GM12878 (cell line): Measurements from ENCODE around the gene EVC. TPM values are rescaled to one million over a fixed set of nuclear protein-coding genes. Genes with fewer than 3 reads are reported as not detected.

Experiments used
- ATAC-seq: fragments of 200-7000 bp; cut with Tn5 transposase; 3 replicates; pipeline ENCODE4 v1.9.1; 2020; ENCODE audit warnings: mild to moderate bottlenecking, moderate library complexity
- BruUV-seq: library from RNA; stranded (reverse); fragments of 400-500 nt; replicated peaks from 2 replicates; lab custom pipeline; 2021; lab: Mats Ljungman, UMichigan
- CTCF ChIA-PET: fragments of 300-600 bp; sonication (Branson Sonifier 250); formaldehyde crosslinking; extraction: SDS; loops from one replicate; lab custom pipeline; 2021; ENCODE audit warnings: inconsistent platforms; lab: Yijun Ruan, JAX
- POLR2A ChIA-PET: fragments of 350-600 bp; formaldehyde crosslinking; extraction: SDS; loops from one replicate; lab custom pipeline; 2021; ENCODE audit warnings: inconsistent platforms; lab: Charles Lee
- RAD21 ChIA-PET: fragments of 300-600 bp; sonication (Branson Sonifier 250); formaldehyde crosslinking; loops from one replicate; lab custom pipeline; 2023; ENCODE audit warnings: antibody characterized with exemption; ENCODE audit not compliant: unreplicated experiment; lab: Charles Lee
- SMC1A ChIA-PET: fragments of 300-600 bp; sonication (Branson Sonifier 250); formaldehyde crosslinking; loops from one replicate; lab custom pipeline; 2023; ENCODE audit not compliant: unreplicated experiment, uncharacterized antibody; lab: Charles Lee
- DNase-seq: peaks from one replicate; pipeline ENCODE4 v3.0.0-alpha.2; 2011; ENCODE audit warnings: low read depth, low spot score
- FAIRE-seq: peaks from 3 replicates; lab custom pipeline; 2011; peaks lifted over from hg19 to GRCh38; lab: Jason Lieb, UNC
- H2AFZ ChIP-seq: 2 replicates; pipeline ENCODE4 v1.6.0; 2011; ENCODE audit warnings: low read depth, low read length, control low read depth; ENCODE audit not compliant: control insufficient read depth
- H3K27ac ChIP-seq: 2 replicates; pipeline ENCODE4 v1.5.1; 2011; ENCODE audit warnings: control low read depth; ENCODE audit not compliant: control insufficient read depth, insufficient read depth
- H3K27me3 ChIP-seq, 2 experiments: replicated peaks in 1 of 2; 2 replicates each; pipeline versions ENCODE4 v1.6.0 to v1.6.1; 2011; ENCODE audit warnings: low read length in 1 of 2; ENCODE audit not compliant: control insufficient read depth in 2 of 2, insufficient read depth in 2 of 2
- H3K36me3 ChIP-seq, 2 experiments: 2 replicates each; pipeline ENCODE4 v1.5.1; 2011; ENCODE audit warnings: low read length in 1 of 2; ENCODE audit not compliant: control insufficient read depth in 2 of 2, insufficient read depth in 2 of 2
- H3K4me1 ChIP-seq: 2 replicates; pipeline ENCODE4 v1.6.1; 2011; ENCODE audit warnings: mild to moderate bottlenecking, low read length, moderate library complexity, mixed read lengths; ENCODE audit not compliant: control insufficient read depth, insufficient read depth
- H3K4me2 ChIP-seq: 2 replicates; pipeline ENCODE4 v1.6.0; 2011; ENCODE audit warnings: control low read depth; ENCODE audit not compliant: control insufficient read depth, insufficient read depth
- H3K4me3 ChIP-seq: fragments of 200-600 bp; sonication (generic); 2 replicates; pipeline ENCODE4 v1.5.1; 2016
- H3K79me2 ChIP-seq: 2 replicates; pipeline ENCODE4 v1.6.0; 2011; ENCODE audit warnings: low read length; ENCODE audit not compliant: control insufficient read depth, insufficient read depth
- H3K9ac ChIP-seq: 2 replicates; pipeline ENCODE4 v1.8.0; 2011; ENCODE audit warnings: low read length, control low read depth, mixed read lengths; ENCODE audit not compliant: control insufficient read depth, insufficient read depth
- H3K9me3 ChIP-seq: replicated peaks from 3 replicates; pipeline ENCODE4 v1.5.1; 2011; ENCODE audit warnings: mild to moderate bottlenecking, low read length; ENCODE audit not compliant: control insufficient read depth, insufficient read depth
- H4K20me1 ChIP-seq: 2 replicates; pipeline ENCODE4 v1.6.0; 2011; ENCODE audit not compliant: control insufficient read depth, insufficient read depth
- EP300 ChIP-seq, 2 experiments: fragments of 150-350 bp in 1 of 2; IDR thresholded peaks; 2 replicates each; pipeline ENCODE4 v1.6.1; 2011 to 2012; ENCODE audit warnings: low read depth in 2 of 2, low read length in 2 of 2, borderline replicate concordance in 1 of 2, improper control_type of control experiment in 1 of 2, inconsistent platforms in 1 of 2; ENCODE audit not compliant: control insufficient read depth in 1 of 2
- PRDM15 ChIP-seq: fragments of 450-650 bp; formaldehyde crosslinking; IDR thresholded peaks from 2 replicates; pipeline ENCODE4 v1.4.0; 2020; ENCODE audit warnings: mild to moderate bottlenecking, moderate library complexity
- RAD51 ChIP-seq: fragments of 450-650 bp; IDR thresholded peaks from 2 replicates; pipeline ENCODE4 v1.6.1; 2016; ENCODE audit warnings: moderate library complexity, mild to moderate bottlenecking, inconsistent platforms
- ZBTB4 ChIP-seq: fragments of 450-650 bp; formaldehyde crosslinking; IDR thresholded peaks from 2 replicates; pipeline ENCODE4 v1.4.0; 2022; ENCODE audit warnings: mild to moderate bottlenecking, moderate library complexity
- WGBS: methylation state at CpG from one replicate; pipeline ENCODE4 v1.1.6; 2016; ENCODE audit warnings: low lambda C conversion rate; ENCODE audit not compliant: insufficient replicate concordance, insufficient coverage; ENCODE audit errors: missing lambda C conversion rate; 5-methylcytosine and 5-hydroxymethylcytosine counted together
- in situ Hi-C: fragments of 300-500 bp; cut with MboI; formaldehyde crosslinking; loops from 9 replicates; pipeline ENCODE4 v1.14.3; 2018; ENCODE audit warnings: mixed read lengths
- intact Hi-C: fragments of 100-400 bp; cut with micrococcal nuclease; formaldehyde crosslinking; loops from one replicate; pipeline ENCODE4 v1.14.2; 2022; ENCODE audit not compliant: unreplicated experiment
- polyA plus RNA-seq, 11 experiments: library from polyadenylated mRNA; depleted of rRNA in 4 of 11; unstranded in 6 of 11; stranded (reverse) in 5 of 11; fragments of >200 nt; fragmentation: Nextera tagmentation in 4 of 11; fragmentation: Illumina TruSeq in 1 of 11; extraction: Ambion mirVana in 4 of 11; extraction: Trizol in 1 of 11; gene quantifications; 1 replicate in 1 of 11; 2 replicates in 10 of 11; pipeline versions ENCODE4 v1.2.1 to v1.2.3, GENCODE V29; 2011 to 2016; ENCODE audit warnings: inconsistent platforms in 2 of 11, missing spikeins in 2 of 11, low read depth in 1 of 11
- total RNA-seq, 4 experiments: library from RNA; depleted of rRNA in 3 of 4; stranded (reverse); fragments of >200 nt in 3 of 4; fragmentation: Illumina TruSeq in 1 of 4; extraction: Trizol in 1 of 4; gene quantifications; 2 replicates each; pipeline versions ENCODE4 v1.2.1 to v1.2.3, GENCODE V29; 2013 to 2021

EVC gene
- total and polyA plus RNA-seq, 10 of the 15 experiments (the other 5 are each of a cell fraction or from before 2014, with no cell fraction given): 0.87 to 55.9 (median 15.6) TPM

GRCh38 chr4:5780831-5781480 lies 70.0 kb downstream of the EVC start:
- intact Hi-C loops: no loop called here
- H3K9ac ChIP-seq: no peak overlapping the region
- FAIRE-seq: no peak

More at GRCh38 chr4:5780831-5781480, 70.0 kb downstream of the EVC start:
- no peak for DNase-seq
- H3K4me2 ChIP-seq: no peak overlapping the region
- no peak overlapping the region for H3K4me3 ChIP-seq
- H3K4me1 ChIP-seq: no peaks in the 10 kb centered on the region
- ChIA-PET POLR2A (no interaction called here), CTCF (interaction anchor here (0.9 kb wide), 1 partner anchor 33 kb away, joined by 3 read pairs; no protein-coding TSS in a partner anchor), RAD21 (no interaction called here), SMC1A (interaction anchor here (1.1 kb wide), 1 partner anchor 9 kb away, joined by 3 read pairs; no protein-coding TSS in a partner anchor)
- H3K36me3 ChIP-seq: peaks cover 2 to 8% of the 10 kb centered on the region in 2 experiments; a peak in 1 of 4 replicates
- no peaks in the 10 kb centered on the region for H3K79me2 ChIP-seq
- no peak for TF ChIP-seq EP300 (IDR thresholded peaks at IDR 0.05; ENCODE audit: borderline replicate concordance in 1 of 2, control insufficient read depth in 1 of 2, low read depth in 2 of 2, low read length in 2 of 2)
- no peak for TF ChIP-seq ZBTB4 (CRISPR knock-in tag)
- no peak for TF ChIP-seq RAD51
- no peak for TF ChIP-seq PRDM15 (CRISPR knock-in tag)
- no peaks in the 10 kb centered on the region for H4K20me1 ChIP-seq
- WGBS: 34% methylated on average over 9 of the region's 9 CpGs
- no peak overlapping the region for H3K27ac ChIP-seq
- in situ Hi-C loops: no loop called here
- peaks cover 6% of the 10 kb centered on the region; the same call in 2 of the 3 replicates for H3K9me3 ChIP-seq
- no TSS peak for BruUV-seq
- H2AFZ ChIP-seq: no peak overlapping the region
- no peak for ATAC-seq
- no peaks in the 10 kb centered on the region for H3K27me3 ChIP-seq
